Measurements from ENCODE around the gene IL15.

Gene IL15

DNA sequence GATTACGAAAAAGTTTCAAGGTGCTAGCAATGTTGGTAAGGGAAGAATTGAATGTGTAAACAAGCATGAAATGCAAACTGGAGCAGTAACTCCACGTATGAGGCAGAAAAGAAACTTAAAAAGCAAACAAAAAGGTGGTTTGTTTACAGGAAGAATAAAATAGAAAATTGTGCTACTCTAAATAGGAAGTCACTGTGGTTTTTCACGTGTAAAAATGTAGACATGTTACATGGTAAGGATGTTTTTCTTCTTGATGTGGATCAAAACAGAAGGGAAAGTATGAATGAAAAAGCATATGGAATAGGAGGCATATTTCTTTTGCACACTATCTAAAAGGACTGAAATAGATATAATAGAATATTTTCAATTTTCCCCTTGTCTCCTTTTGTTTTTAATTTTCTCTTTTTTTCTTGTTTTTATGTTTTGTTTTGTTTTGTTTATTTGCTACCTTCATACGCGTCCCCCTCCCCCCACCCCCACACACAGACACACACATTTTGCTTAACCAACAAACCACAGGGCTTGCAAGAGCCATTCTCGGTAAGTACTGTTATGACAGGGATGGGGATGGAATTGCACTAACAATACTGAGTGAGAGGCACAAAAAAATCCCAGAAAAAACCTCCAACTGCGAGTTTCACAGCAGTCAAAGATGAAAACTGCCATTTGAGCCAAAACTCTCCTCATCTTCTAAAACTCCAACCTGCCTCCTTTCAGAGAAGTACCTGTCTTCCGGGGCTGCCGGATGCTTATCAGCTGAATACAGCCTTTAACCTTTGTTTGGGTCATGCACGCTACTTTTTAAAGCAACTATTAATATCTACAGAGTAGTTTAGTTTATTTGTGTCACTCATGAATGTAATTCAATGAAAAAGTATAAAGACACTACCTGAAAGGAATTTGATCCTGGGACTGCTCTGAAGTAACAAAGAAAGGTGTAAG lies 135.8 kb downstream of the IL15 start:
- DNase-seq (ENCODE audit: low read depth in 2 of 2): no peak

DNA sequence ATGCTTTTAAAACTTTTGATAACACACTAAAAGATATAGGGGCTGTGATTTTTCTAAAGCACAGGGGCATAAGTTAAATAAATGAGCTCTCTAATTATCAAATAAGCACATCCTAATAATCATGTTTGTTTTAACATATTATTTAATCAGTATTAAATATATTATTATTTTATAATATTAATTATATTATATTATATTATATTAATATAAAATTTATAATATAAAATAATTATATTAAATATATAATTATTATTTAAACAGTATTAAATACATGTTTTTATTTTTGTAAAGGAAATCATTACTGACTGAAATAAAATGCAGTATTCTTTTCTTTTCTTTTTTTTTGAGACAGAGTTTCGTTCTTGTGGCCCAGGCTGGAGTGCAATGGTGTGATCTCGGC lies 136.5 kb downstream of the IL15 start:
- DNase-seq (ENCODE audit: low read depth in 2 of 2): no peak

DNA sequence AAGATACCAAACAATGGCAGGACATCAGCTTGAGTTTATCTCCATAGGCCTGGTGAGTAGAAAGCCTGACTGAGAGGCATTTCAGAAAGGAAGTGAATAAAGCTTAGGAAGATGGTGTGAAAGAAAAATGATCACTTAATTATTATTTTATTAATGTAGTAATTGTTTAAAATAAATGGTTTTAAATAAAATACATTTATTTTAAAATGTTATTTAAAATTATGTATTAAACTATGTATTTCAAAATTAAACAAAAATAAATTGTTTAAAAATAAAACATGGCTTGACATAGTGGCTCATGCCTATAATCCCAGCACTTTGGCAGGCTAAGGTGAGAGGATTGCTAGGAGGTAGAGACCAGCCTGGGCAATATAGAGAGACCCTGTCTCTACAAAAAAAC lies 145.8 kb downstream of the IL15 start:
- no peak for DNase-seq (ENCODE audit: low read depth in 2 of 2)
